IPS-18c (cell line): ENCODE results near the gene CBX6.
"Not testable (repeated sequence)": the region's sequence is repeated elsewhere in the genome, so short reads cannot be mapped to it uniquely, and the experiment has no call there.

Source experiments
- H3K4me3 ChIP-seq: 2 replicates; pipeline ENCODE4 v1.7.0; 2013; ENCODE audit warnings: low read depth, mild to moderate bottlenecking, low read length, moderate library complexity; ENCODE audit not compliant: insufficient read depth
- H3K9me3 ChIP-seq: one replicate; pipeline ENCODE4 v1.6.1; 2013; ENCODE audit warnings: mild to moderate bottlenecking, low read length, moderate library complexity; ENCODE audit not compliant: control insufficient read depth, insufficient read depth

The CBX6 gene

GRCh38 chr22:38865201-38866023 is 6.6 kb downstream of the CBX6 start:
- no peak overlapping the region for H3K4me3 ChIP-seq
- H3K9me3 ChIP-seq = no peaks in the 10 kb centered on the region

- H3K4me3 ChIP-seq = no peak overlapping the region
- no peaks in the 10 kb centered on the region for H3K9me3 ChIP-seq
Measured at GRCh38 chr22:38864361-38865191, 7.4 kb downstream of the CBX6 start.

GRCh38 chr22:38863531-38864131 is 8.4 kb downstream of the CBX6 start:
- no peak overlapping the region for H3K4me3 ChIP-seq
- H3K9me3 ChIP-seq = no peaks in the 10 kb centered on the region

GRCh38 chr22:38862375-38863329 is 9.4 kb downstream of the CBX6 start:
- no peaks in the 10 kb centered on the region for H3K9me3 ChIP-seq
- no peak overlapping the region for H3K4me3 ChIP-seq

- H3K4me3 ChIP-seq = no peak overlapping the region
- no peaks in the 10 kb centered on the region for H3K9me3 ChIP-seq
Measured at GRCh38 chr22:38861927-38862326, 10.1 kb downstream of the CBX6 start.

DNA sequence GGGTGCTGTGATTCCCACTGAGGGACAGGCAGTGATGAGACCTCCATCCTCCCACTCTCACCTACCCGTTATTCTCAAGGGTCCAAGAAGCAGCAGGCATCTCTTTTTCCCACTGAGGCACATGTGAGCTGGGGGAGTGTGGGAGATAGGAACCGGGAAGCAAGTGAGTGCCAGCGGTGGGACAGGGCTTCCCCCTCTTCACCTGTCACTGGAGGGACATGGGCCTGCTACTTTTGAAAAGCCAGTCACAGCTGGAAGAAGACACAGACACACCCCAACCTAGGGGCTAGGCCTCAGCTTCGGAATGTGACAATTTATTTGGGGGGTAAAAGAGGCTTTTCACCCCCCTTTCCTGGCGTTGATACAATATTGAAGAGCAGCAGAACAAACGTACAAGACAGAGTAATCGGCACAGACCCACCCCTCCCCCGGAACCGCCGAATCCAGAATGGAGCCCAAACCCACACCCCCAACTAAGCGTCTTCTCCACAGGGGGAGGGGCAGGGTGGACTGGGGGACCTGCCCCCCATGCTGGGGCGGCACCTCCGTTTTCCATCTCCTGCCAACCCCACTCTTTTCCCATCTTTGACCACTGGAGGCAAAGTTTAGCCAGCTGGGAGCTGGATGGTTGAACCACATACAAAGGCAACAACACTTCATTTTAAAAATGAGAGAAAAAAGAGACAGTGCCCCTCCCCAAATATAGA is 10.7 kb downstream of the CBX6 start:
- Histone ChIP-seq H3K4me3 (no peak overlapping the region), H3K9me3 (no peaks in the 10 kb centered on the region)

- no peaks in the 10 kb centered on the region for H3K9me3 ChIP-seq
- H3K4me3 ChIP-seq = no peak overlapping the region
Measured at GRCh38 chr22:38860283-38861169, 11.5 kb downstream of the CBX6 start.

GRCh38 chr22:38859581-38860282 is 12.3 kb downstream of the CBX6 start:
- no peak overlapping the region for H3K4me3 ChIP-seq
- no peaks in the 10 kb centered on the region for H3K9me3 ChIP-seq

DNA sequence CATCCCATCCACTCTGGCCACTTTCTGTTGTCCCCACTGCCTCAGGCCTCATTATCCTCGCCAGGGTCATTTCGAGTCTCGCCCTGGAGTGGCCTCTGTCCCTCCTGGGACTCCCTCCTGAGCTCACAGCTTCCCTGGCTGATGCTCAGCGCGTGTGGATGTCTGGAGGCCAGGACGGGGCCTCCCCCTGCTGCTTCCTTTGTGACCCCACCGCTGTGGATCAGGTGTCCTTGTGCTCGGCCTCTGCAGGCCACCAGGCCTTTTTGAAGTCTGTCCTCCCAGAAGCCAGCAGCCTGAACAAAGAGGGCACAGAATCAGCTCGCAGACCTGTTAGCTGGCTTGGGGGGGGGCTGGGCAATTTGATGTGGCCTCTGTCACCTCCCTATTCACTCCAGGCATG is 13.5 kb downstream of the CBX6 start:
- no peak overlapping the region for H3K4me3 ChIP-seq
- no peaks in the 10 kb centered on the region for H3K9me3 ChIP-seq

DNA sequence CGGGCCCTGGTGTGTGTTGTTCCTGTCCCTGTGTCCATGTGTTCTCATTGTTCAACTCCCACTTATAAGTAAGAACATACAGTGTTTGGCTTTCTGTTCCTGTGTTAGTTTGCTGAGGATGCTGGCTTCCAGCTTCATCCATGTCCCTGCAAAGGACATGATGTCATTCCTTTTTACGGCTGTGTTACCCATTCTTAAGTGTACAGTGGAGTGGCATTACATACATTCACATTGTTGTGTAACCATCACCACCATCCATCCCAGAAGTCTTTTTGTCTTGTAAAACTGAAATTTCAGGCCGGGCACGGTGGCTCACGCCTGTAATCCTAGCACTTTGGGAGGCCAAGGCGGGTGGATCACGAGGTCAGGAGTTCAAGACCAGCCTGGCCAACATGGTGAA is 17.5 kb downstream of the CBX6 start:
- not testable (repeated sequence) for H3K4me3 ChIP-seq, H3K9me3 ChIP-seq

DNA sequence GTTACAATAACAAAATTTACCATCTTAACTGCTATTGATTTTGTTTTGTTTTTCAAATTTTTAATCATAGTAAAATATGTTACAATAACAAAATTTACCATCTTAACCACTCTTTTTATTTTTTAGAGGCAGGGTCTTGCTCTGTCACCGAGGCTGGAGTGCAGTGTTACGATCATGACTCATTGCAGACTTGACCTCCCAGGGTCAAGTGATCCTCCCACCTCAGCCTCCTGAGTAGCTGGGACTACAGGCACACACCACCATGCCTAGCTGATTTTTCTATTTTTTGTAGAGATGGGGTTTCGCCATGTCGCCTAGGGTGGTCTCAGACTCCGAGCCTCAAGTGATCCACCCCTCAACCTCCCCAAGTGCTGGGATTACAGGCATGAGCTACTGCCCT is 18.1 kb downstream of the CBX6 start:
- not testable (repeated sequence) for H3K9me3 ChIP-seq, H3K4me3 ChIP-seq

GRCh38 chr22:38853196-38853651 is 18.8 kb downstream of the CBX6 start:
- Histone ChIP-seq H3K4me3 (no peak overlapping the region), H3K9me3 (no peaks in the 10 kb centered on the region)

- Histone ChIP-seq H3K9me3 (no peaks in the 10 kb centered on the region), H3K4me3 (no peak overlapping the region)
Measured at GRCh38 chr22:38852522-38852921, 19.5 kb downstream of the CBX6 start.

- Histone ChIP-seq H3K4me3 (no peak overlapping the region), H3K9me3 (peaks cover 2% of the 10 kb centered on the region)
Measured at GRCh38 chr22:38850941-38851849, 20.8 kb downstream of the CBX6 start.
